GM23338 (cell line): ENCODE results near the gene ANO1. TPM values are rescaled to one million over a fixed set of nuclear protein-coding genes. Genes with fewer than 3 reads are reported as not detected.

Source experiments
- ATAC-seq: fragments of 200-7000 bp; cut with Tn5 transposase; 3 replicates; pipeline ENCODE4 v1.9.1; 2020
- DNase-seq: peaks from one replicate; pipeline ENCODE4 v3.0.0-alpha.2; 2015; ENCODE audit warnings: low spot score
- H2AFZ ChIP-seq: fragments of 200-600 bp; sonication (generic); 2 replicates; pipeline ENCODE4 v1.8.0; 2016; ENCODE audit warnings: antibody characterized with exemption, mild to moderate bottlenecking, moderate library complexity
- H3F3A ChIP-seq: fragments of 200-600 bp; sonication (generic); replicated peaks from 2 replicates; pipeline ENCODE4 v1.8.0; 2017; ENCODE audit warnings: antibody characterized with exemption, mixed run types, low read depth
- H3K27ac ChIP-seq: fragments of 200-600 bp; sonication (generic); 2 replicates; pipeline ENCODE4 v1.6.1; 2016; ENCODE audit warnings: low read depth
- H3K27me3 ChIP-seq: fragments of 200-600 bp; sonication (generic); 2 replicates; pipeline ENCODE4 v1.8.0; 2016; ENCODE audit warnings: mild to moderate bottlenecking, mixed run types, moderate library complexity; ENCODE audit not compliant: insufficient read depth
- H3K36me3 ChIP-seq: fragments of 200-600 bp; sonication (generic); 2 replicates; pipeline ENCODE4 v1.8.0; 2016; ENCODE audit warnings: mild to moderate bottlenecking; ENCODE audit not compliant: insufficient read depth
- H3K4me1 ChIP-seq: fragments of 200-600 bp; sonication (generic); 2 replicates; pipeline ENCODE4 v1.8.0; 2016; ENCODE audit warnings: mild to moderate bottlenecking, moderate library complexity; ENCODE audit not compliant: insufficient read depth
- H3K4me2 ChIP-seq: fragments of 200-600 bp; sonication (generic); 2 replicates; pipeline ENCODE4 v1.7.1; 2017; ENCODE audit warnings: mixed run types
- H3K4me3 ChIP-seq: fragments of 200-600 bp; sonication (generic); 2 replicates; pipeline ENCODE4 v1.6.1; 2016; ENCODE audit warnings: mixed run types
- H3K79me2 ChIP-seq: fragments of 200-600 bp; sonication (generic); replicated peaks from 2 replicates; pipeline ENCODE4 v1.8.0; 2017; ENCODE audit warnings: mild to moderate bottlenecking; ENCODE audit not compliant: insufficient read depth
- H3K9me2 ChIP-seq: fragments of 200-600 bp; sonication (generic); 2 replicates; pipeline ENCODE4 v1.8.0; 2017; ENCODE audit not compliant: insufficient read depth
- H4K20me1 ChIP-seq: fragments of 200-600 bp; sonication (generic); replicated peaks from 2 replicates; pipeline ENCODE4 v1.8.0; 2017; ENCODE audit warnings: mild to moderate bottlenecking; ENCODE audit not compliant: insufficient read depth
- H3K27ac Mint-ChIP-seq: 2 replicates; pipeline ENCODE4 v1.8.0; 2020; ENCODE audit warnings: inconsistent platforms, mild to moderate bottlenecking, moderate library complexity, mixed read lengths
- H3K27me3 Mint-ChIP-seq: 3 replicates; pipeline ENCODE4 v1.8.0; 2022; ENCODE audit warnings: low read depth, mild to moderate bottlenecking, moderate library complexity, mixed read lengths, inconsistent platforms; ENCODE audit not compliant: insufficient read depth, poor library complexity
- H3K36me3 Mint-ChIP-seq: 3 replicates; pipeline ENCODE4 v1.8.0; 2021; ENCODE audit warnings: low read depth, mild to moderate bottlenecking, inconsistent platforms, moderate library complexity, mixed read lengths
- H3K4me1 Mint-ChIP-seq: 3 replicates; pipeline ENCODE4 v1.8.0; 2020; ENCODE audit warnings: mild to moderate bottlenecking, inconsistent platforms, mixed read lengths
- H3K4me3 Mint-ChIP-seq: 3 replicates; pipeline ENCODE4 v1.8.0; 2021; ENCODE audit warnings: moderate library complexity, mild to moderate bottlenecking, inconsistent platforms, mixed read lengths
- H3K9me3 Mint-ChIP-seq: 3 replicates; pipeline ENCODE4 v1.8.0; 2020; ENCODE audit warnings: moderate library complexity, mild to moderate bottlenecking, inconsistent platforms, mixed read lengths
- EZH2 ChIP-seq: fragments of 200-600 bp; sonication (generic); IDR thresholded peaks from one replicate; pipeline ENCODE4 v1.8.0; 2017; ENCODE audit warnings: antibody characterized with exemption, mild to moderate bottlenecking, low read depth; ENCODE audit not compliant: unreplicated experiment
- EZH2phosphoT487 ChIP-seq: fragments of 200-600 bp; sonication (generic); IDR thresholded peaks from one replicate; pipeline ENCODE4 v1.8.1; 2018; ENCODE audit warnings: antibody characterized with exemption; ENCODE audit not compliant: unreplicated experiment
- NANOG ChIP-seq: IDR thresholded peaks from 2 replicates; pipeline ENCODE4 v1.6.1; 2016; ENCODE audit warnings: antibody characterized with exemption, borderline replicate concordance
- STAT1 ChIP-seq: IDR thresholded peaks from one replicate; pipeline ENCODE4 v1.6.1; 2016; ENCODE audit warnings: antibody characterized with exemption; ENCODE audit not compliant: unreplicated experiment
- polyA plus RNA-seq: library from polyadenylated mRNA; unstranded; fragments of >200 nt; fragmentation: Nextera tagmentation; extraction: Ambion mirVana; gene quantifications from 2 replicates; pipeline ENCODE4 v1.2.1, GENCODE V29; 2016
- total RNA-seq: library from RNA; depleted of rRNA; stranded (reverse); fragments of >200 nt; shearing (Covaris generic); gene quantifications from 2 replicates; pipeline ENCODE4 v1.2.3, GENCODE V29; 2014
- TF ChIP-seq, protein P1 (sequence below): fragments of 250-450 bp; sonication (Bioruptor Pico); IDR thresholded peaks from 2 replicates; pipeline ENCODE4 v1.5.0; 2020; ENCODE audit warnings: mild to moderate bottlenecking, moderate library complexity
- TF ChIP-seq, protein P2 (sequence below), 2 experiments: fragments of 200-600 bp in 1 of 2; sonication (generic) in 1 of 2; conservative IDR thresholded peaks; 2 replicates each; pipeline versions ENCODE4 v1.5.1 to v1.6.1; 2016 to 2017; ENCODE audit warnings: antibody characterized with exemption in 2 of 2, low read depth in 2 of 2, mild to moderate bottlenecking in 2 of 2, moderate library complexity in 1 of 2

ANO1 gene
- total and polyA plus RNA-seq, 2 experiments from 2014 or later, result 1.4 to 3.4 TPM

DNA sequence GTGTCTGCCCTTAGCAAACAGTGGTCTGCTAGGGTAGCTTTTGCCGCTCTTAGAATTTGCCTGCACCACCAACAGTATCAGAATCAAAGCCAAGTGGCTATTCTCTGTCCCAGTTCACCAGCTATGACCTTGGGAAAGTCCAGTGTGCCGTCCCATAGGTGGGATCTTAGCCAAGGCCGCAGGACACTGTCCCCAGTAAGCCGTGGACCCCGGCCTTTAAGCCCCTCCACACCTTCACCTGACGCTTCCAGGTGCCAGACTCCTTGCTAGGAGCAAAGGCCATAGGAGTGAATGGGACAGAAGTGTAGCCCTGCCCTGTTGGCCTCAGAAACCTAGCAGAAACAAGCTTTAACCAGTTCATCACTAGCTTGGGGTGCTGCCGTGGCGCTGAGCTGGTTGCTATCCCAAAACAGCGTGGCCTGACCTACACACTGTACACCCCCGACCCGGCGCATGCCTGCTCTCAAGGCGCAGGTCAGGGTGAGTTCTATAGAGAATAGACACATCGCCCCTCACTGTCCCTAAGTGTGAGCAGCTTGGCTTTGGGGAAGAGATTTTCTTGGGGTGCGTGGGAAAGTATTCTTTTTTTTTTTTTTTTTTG is 129.5 kb downstream of the ANO1 start (continued):
- TF ChIP-seq, protein P1, sequence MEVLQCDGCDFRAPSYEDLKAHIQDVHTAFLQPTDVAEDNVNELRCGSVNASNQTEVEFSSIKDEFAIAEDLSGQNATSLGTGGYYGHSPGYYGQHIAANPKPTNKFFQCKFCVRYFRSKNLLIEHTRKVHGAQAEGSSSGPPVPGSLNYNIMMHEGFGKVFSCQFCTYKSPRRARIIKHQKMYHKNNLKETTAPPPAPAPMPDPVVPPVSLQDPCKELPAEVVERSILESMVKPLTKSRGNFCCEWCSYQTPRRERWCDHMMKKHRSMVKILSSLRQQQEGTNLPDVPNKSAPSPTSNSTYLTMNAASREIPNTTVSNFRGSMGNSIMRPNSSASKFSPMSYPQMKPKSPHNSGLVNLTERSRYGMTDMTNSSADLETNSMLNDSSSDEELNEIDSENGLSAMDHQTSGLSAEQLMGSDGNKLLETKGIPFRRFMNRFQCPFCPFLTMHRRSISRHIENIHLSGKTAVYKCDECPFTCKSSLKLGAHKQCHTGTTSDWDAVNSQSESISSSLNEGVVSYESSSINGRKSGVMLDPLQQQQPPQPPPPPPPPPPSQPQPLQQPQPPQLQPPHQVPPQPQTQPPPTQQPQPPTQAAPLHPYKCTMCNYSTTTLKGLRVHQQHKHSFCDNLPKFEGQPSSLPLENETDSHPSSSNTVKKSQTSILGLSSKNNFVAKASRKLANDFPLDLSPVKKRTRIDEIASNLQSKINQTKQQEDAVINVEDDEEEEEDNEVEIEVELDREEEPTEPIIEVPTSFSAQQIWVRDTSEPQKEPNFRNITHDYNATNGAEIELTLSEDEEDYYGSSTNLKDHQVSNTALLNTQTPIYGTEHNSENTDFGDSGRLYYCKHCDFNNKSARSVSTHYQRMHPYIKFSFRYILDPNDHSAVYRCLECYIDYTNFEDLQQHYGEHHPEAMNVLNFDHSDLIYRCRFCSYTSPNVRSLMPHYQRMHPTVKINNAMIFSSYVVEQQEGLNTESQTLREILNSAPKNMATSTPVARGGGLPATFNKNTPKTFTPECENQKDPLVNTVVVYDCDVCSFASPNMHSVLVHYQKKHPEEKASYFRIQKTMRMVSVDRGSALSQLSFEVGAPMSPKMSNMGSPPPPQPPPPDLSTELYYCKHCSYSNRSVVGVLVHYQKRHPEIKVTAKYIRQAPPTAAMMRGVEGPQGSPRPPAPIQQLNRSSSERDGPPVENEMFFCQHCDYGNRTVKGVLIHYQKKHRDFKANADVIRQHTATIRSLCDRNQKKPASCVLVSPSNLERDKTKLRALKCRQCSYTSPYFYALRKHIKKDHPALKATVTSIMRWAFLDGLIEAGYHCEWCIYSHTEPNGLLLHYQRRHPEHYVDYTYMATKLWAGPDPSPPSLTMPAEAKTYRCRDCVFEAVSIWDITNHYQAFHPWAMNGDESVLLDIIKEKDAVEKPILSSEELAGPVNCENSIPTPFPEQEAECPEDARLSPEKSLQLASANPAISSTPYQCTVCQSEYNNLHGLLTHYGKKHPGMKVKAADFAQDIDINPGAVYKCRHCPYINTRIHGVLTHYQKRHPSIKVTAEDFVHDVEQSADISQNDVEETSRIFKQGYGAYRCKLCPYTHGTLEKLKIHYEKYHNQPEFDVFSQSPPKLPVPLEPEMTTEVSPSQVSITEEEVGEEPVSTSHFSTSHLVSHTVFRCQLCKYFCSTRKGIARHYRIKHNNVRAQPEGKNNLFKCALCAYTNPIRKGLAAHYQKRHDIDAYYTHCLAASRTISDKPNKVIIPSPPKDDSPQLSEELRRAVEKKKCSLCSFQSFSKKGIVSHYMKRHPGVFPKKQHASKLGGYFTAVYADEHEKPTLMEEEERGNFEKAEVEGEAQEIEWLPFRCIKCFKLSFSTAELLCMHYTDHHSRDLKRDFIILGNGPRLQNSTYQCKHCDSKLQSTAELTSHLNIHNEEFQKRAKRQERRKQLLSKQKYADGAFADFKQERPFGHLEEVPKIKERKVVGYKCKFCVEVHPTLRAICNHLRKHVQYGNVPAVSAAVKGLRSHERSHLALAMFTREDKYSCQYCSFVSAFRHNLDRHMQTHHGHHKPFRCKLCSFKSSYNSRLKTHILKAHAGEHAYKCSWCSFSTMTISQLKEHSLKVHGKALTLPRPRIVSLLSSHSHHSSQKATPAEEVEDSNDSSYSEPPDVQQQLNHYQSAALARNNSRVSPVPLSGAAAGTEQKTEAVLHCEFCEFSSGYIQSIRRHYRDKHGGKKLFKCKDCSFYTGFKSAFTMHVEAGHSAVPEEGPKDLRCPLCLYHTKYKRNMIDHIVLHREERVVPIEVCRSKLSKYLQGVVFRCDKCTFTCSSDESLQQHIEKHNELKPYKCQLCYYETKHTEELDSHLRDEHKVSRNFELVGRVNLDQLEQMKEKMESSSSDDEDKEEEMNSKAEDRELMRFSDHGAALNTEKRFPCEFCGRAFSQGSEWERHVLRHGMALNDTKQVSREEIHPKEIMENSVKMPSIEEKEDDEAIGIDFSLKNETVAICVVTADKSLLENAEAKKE (CRISPR knock-in tag), result no peak

DNA sequence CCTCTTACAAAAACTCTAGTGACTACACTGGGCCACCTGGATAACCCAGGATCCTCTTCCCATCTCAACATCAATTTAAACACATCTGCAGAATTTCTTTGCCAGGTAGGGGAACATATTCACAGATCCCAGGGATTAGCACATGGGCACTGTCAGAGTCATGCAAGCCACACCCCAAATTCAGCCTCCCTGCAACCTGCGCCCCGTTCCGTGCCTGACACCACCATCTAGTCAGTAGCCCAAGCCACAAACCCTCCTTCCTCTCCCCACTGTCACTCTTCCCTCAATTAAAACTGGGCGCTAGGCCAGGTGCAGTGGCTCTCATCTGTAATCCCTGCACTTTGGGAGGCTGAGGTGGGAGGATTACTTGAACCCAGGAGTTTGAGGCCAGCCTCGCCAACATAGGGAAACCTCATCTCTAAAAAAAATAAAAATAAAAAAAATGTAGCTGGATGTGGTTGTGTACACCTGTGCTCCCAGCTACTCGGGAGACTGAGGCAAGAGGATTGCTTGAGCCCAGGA is 131.3 kb downstream of the ANO1 start:
- Histone ChIP-seq H2AFZ (no peak overlapping the region), H4K20me1 (peaks cover 30% of the 10 kb centered on the region), H3K36me3 (peaks cover 4% of the 10 kb centered on the region; the same call in 1 of the 2 replicates), H3K27me3 (no peaks in the 10 kb centered on the region), H3K4me1 (peaks cover 41% of the 10 kb centered on the region), H3K27ac (peak overlapping the region; percentile 70), H3F3A (peaks cover 10% of the 10 kb centered on the region; the same call in 1 of the 2 replicates), H3K4me3 (no peak overlapping the region), H3K79me2 (peaks cover 30% of the 10 kb centered on the region), H3K9me2 (no peaks in the 10 kb centered on the region), H3K4me2 (no peak overlapping the region)
- Mint-ChIP-seq H3K27ac (no peak overlapping the region; the same call in 1 of the 2 replicates), H3K27me3 (peaks cover 11% of the 10 kb centered on the region), H3K4me1 (peaks cover 50% of the 10 kb centered on the region), H3K9me3 (no peaks in the 10 kb centered on the region), H3K36me3 (peaks cover 52% of the 10 kb centered on the region), H3K4me3 (no peak overlapping the region)
- no peak for DNase-seq
- ATAC-seq, result no peak
- TF ChIP-seq NANOG (no peak), EZH2 (no peak), STAT1 (no peak), EZH2phosphoT487 (no peak)
- TF ChIP-seq, protein P2, sequence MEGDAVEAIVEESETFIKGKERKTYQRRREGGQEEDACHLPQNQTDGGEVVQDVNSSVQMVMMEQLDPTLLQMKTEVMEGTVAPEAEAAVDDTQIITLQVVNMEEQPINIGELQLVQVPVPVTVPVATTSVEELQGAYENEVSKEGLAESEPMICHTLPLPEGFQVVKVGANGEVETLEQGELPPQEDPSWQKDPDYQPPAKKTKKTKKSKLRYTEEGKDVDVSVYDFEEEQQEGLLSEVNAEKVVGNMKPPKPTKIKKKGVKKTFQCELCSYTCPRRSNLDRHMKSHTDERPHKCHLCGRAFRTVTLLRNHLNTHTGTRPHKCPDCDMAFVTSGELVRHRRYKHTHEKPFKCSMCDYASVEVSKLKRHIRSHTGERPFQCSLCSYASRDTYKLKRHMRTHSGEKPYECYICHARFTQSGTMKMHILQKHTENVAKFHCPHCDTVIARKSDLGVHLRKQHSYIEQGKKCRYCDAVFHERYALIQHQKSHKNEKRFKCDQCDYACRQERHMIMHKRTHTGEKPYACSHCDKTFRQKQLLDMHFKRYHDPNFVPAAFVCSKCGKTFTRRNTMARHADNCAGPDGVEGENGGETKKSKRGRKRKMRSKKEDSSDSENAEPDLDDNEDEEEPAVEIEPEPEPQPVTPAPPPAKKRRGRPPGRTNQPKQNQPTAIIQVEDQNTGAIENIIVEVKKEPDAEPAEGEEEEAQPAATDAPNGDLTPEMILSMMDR (conservative IDR thresholded peaks at IDR 0.05; ENCODE audit: low read depth in 2 of 2), result no peak
- TF ChIP-seq, protein P1 (CRISPR knock-in tag), result no peak
